ENCODE measurements around the gene DNER. TPM values are rescaled to one million over a fixed set of nuclear protein-coding genes. Genes with fewer than 3 reads are reported as not detected.
"Not testable (repeated sequence)": the region's sequence is repeated elsewhere in the genome, so short reads cannot be mapped to it uniquely, and the experiment has no call there.

The DNER gene
- total RNA-seq, result 1.2 TPM
- long read RNA-seq, partial matches to known transcripts, result 0 of 2 reads
- long read RNA-seq, other reads (novel, unspliced or antisense), result 0 of 2 reads

GRCh38 chr2:229714080-229714735, at the start of gene DNER:
TSS of gene DNER (minus strand) at chr2:229714555. CDS start at chr2:229714423, 132 bp downstream.
- no peaks in the 10 kb centered on the region for H3K36me3 ChIP-seq
- ATAC-seq (peak; percentile 56 to 72), DNase-seq (peak; percentile 48)
- no peak within 1 kb of the TSS for H3K27ac ChIP-seq
- no peak for TF ChIP-seq CTCF (IDR thresholded peaks at IDR 0.05)
- H3K4me3 ChIP-seq, result peak within 1 kb of the TSS; percentile 47
- no peaks in the 10 kb centered on the region for H3K9me3 ChIP-seq
- peaks cover 18% of the 10 kb centered on the region for H3K4me1 ChIP-seq
- H3K27me3 ChIP-seq (ENCODE audit: low read depth), result peaks cover 69% of the 10 kb centered on the region
- intact Hi-C loops (cut with DNase I), result no loop called here

- no peak for DNase-seq
- H3K27ac ChIP-seq, result no peak overlapping the region
- H3K4me3 ChIP-seq, result no peak overlapping the region
- no peaks in the 10 kb centered on the region for H3K4me1 ChIP-seq
- no peaks in the 10 kb centered on the region for H3K27me3 ChIP-seq (ENCODE audit: low read depth)
- TF ChIP-seq CTCF (IDR thresholded peaks at IDR 0.05), result no peak
- H3K36me3 ChIP-seq, result peaks cover 35% of the 10 kb centered on the region
- H3K9me3 ChIP-seq, result no peaks in the 10 kb centered on the region
- intact Hi-C loops (cut with DNase I), result no loop called here
- no peak for ATAC-seq
Observed at GRCh38 chr2:229761663-229762062, 47.3 kb upstream of the DNER start.

GRCh38 chr2:229757462-229757861, 43.1 kb upstream of the DNER start:
- DNase-seq; H3K27ac ChIP-seq; H3K27me3 ChIP-seq (ENCODE audit: low read depth); H3K36me3 ChIP-seq; ATAC-seq; H3K9me3 ChIP-seq; H3K4me1 ChIP-seq; intact Hi-C loops (cut with DNase I); H3K4me3 ChIP-seq: not testable (repeated sequence)

- intact Hi-C loops (cut with DNase I), result no loop called here
- ATAC-seq (peak; percentile 21 to 60), DNase-seq (no peak)
- Histone ChIP-seq H3K4me3 (no peak overlapping the region), H3K27ac (no peak overlapping the region), H3K4me1 (no peaks in the 10 kb centered on the region), H3K27me3 (ENCODE audit: low read depth) (no peaks in the 10 kb centered on the region), H3K36me3 (no peaks in the 10 kb centered on the region), H3K9me3 (no peaks in the 10 kb centered on the region)
- no peak for TF ChIP-seq CTCF (IDR thresholded peaks at IDR 0.05)
Observed at GRCh38 chr2:229752970-229753729, 38.8 kb upstream of the DNER start.

GRCh38 chr2:229749779-229750178, 35.4 kb upstream of the DNER start:
- intact Hi-C loops (cut with DNase I), result no loop called here
- no peak for TF ChIP-seq CTCF (IDR thresholded peaks at IDR 0.05)
- Histone ChIP-seq H3K27ac (no peak overlapping the region), H3K4me3 (no peak overlapping the region), H3K4me1 (no peaks in the 10 kb centered on the region), H3K36me3 (no peaks in the 10 kb centered on the region), H3K9me3 (no peaks in the 10 kb centered on the region), H3K27me3 (ENCODE audit: low read depth) (no peaks in the 10 kb centered on the region)
- no peak for ATAC-seq
- no peak for DNase-seq

GRCh38 chr2:229748950-229749349, 34.6 kb upstream of the DNER start:
- ATAC-seq (no peak), DNase-seq (no peak)
- Histone ChIP-seq H3K36me3 (no peaks in the 10 kb centered on the region), H3K4me1 (no peaks in the 10 kb centered on the region), H3K27ac (no peak overlapping the region), H3K27me3 (ENCODE audit: low read depth) (no peaks in the 10 kb centered on the region), H3K9me3 (no peaks in the 10 kb centered on the region), H3K4me3 (no peak overlapping the region)
- intact Hi-C loops (cut with DNase I), result no loop called here
- no peak for TF ChIP-seq CTCF (IDR thresholded peaks at IDR 0.05)

GRCh38 chr2:229742691-229743090, 28.3 kb upstream of the DNER start:
- H3K9me3 ChIP-seq; intact Hi-C loops (cut with DNase I); ATAC-seq; H3K36me3 ChIP-seq; DNase-seq; H3K4me3 ChIP-seq; H3K27ac ChIP-seq; H3K4me1 ChIP-seq; H3K27me3 ChIP-seq (ENCODE audit: low read depth): not testable (repeated sequence)
